GM13976 (cell line): ENCODE results near the gene SCN9A.

Experiments
- DNase-seq: peaks from one replicate; pipeline ENCODE4 v3.0.0; 2012; ENCODE audit warnings: low spot score
- in situ Hi-C: fragments of 300-500 bp; cut with MboI; formaldehyde crosslinking; loops from one replicate; pipeline ENCODE4 v1.12.0; 2022; ENCODE audit warnings: low sequenced_read_pairs, mixed read lengths, inconsistent platforms; ENCODE audit not compliant: unreplicated experiment
- TF ChIP-seq, protein P1 (sequence below): IDR thresholded peaks from 2 replicates; pipeline ENCODE4 v1.5.1; 2012; ENCODE audit warnings: borderline replicate concordance, mild to moderate bottlenecking; ENCODE audit not compliant: insufficient read depth; ENCODE audit errors: extremely low read depth, missing control alignments, control extremely low read depth

SCN9A gene

DNA sequence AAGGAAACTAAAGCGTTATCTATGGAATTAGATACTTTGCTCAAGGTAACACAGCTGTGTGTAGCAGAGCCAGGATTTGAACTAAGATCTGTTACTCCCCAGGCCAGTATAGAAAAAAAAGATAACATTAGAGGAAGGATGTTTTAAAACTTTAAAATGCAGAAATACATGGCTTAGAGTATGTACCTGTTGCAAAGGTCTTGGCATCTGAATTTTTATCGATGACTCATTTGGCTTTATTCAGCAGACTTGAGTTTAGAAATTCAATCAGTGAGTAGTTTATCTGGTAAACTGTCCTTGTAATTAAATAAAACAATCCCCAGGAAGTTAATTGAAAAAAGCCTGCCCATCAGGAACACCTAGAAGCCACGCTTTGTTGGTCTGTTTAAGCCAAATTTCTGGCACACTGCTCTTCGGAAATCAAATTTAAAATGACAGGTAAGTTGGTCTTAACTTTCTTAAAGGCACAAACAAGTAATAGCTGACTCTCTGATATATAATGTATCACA lies 36.9 kb downstream of the SCN9A start:
- in situ Hi-C loops: no loop called here
- no peak for DNase-seq
- TF ChIP-seq, protein P1, sequence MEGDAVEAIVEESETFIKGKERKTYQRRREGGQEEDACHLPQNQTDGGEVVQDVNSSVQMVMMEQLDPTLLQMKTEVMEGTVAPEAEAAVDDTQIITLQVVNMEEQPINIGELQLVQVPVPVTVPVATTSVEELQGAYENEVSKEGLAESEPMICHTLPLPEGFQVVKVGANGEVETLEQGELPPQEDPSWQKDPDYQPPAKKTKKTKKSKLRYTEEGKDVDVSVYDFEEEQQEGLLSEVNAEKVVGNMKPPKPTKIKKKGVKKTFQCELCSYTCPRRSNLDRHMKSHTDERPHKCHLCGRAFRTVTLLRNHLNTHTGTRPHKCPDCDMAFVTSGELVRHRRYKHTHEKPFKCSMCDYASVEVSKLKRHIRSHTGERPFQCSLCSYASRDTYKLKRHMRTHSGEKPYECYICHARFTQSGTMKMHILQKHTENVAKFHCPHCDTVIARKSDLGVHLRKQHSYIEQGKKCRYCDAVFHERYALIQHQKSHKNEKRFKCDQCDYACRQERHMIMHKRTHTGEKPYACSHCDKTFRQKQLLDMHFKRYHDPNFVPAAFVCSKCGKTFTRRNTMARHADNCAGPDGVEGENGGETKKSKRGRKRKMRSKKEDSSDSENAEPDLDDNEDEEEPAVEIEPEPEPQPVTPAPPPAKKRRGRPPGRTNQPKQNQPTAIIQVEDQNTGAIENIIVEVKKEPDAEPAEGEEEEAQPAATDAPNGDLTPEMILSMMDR: no peak

DNA sequence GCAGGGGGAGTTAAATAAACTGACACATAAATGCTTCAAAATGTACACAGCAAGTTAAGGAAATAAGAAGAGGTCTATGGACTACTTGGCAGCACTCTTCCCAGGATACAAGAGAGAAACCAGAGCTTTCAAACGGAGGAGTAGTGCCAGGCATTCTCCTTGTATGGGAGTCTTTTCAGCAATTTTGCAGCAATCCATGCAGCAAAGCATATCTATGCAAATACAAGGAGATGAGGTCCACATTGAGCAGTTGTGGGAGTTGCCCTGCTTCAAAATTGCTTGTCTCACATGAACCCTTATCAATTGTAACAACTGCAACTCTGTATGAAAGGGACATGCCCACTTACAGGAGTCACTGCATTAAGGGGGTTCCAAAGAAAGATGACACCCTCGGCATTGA lies 37.8 kb downstream of the SCN9A start:
- in situ Hi-C loops: no loop called here

DNA sequence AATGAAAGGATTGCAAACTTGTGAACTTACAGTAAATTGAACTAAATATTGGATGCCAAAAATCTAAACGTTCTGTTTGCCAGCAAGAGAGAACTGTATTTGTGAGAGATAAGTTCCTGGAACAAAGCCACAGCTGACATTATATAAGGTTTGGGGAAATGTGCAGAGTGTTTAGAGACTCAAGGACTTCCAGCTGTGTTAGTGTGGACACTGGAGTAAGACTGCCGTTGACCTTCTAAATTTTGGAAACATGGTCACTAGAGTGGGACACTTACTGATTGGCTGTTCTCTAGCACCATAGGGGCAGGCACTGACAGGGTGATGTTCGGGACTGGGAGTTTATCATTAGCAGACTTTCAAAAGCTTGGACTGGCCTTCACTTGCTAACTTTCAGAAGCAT lies 40.5 kb downstream of the SCN9A start:
- TF ChIP-seq, protein P1: no peak
- no peak for DNase-seq

More for the DNA sequence above, 37.8 kb downstream of the SCN9A start:
- DNase-seq: no peak
- TF ChIP-seq, protein P1: no peak

DNA sequence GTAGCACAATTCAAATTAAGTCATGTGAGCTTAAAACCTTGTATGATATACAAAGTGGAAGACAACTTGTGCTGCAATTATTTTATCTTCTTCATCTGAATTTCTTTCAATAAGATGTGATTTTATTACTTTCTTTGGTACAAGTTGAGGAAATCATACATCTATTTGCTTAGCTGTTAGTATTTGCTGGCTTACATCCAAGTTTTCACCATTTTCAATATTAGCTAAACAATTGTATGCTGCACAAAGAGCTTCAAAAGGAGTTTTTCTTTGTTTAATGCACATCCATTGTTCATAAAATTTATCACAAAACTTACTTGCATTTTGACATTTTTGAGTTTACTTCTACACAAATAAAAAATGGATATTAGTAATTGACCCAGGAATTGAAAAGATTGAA lies 40.9 kb downstream of the SCN9A start:
- TF ChIP-seq, protein P1: no peak

More for the DNA sequence above, 40.5 kb downstream of the SCN9A start:
- in situ Hi-C loops: no loop called here

DNA sequence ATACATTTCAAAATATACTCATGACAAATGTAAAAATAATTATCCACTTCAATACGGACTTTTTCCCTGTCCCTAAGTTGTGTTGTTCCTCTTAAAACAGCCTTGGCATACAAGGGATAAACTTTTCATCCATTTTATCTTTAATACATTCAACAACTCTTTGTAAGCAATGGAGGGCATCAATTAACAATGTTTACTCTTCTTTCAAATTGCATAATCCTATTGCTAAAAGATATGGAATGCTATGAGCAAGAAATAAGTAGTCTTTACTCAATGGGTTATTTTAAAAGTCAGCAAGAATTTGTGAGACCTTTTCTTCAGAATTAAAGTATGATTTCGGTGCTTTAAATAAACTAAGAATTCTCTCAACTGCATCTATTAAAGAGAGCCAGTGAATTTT lies 41.9 kb downstream of the SCN9A start:
- in situ Hi-C loops: no loop called here
- no peak for DNase-seq
- TF ChIP-seq, protein P1: no peak

More for the DNA sequence above, 40.9 kb downstream of the SCN9A start:
- in situ Hi-C loops: no loop called here
- no peak for DNase-seq

DNA sequence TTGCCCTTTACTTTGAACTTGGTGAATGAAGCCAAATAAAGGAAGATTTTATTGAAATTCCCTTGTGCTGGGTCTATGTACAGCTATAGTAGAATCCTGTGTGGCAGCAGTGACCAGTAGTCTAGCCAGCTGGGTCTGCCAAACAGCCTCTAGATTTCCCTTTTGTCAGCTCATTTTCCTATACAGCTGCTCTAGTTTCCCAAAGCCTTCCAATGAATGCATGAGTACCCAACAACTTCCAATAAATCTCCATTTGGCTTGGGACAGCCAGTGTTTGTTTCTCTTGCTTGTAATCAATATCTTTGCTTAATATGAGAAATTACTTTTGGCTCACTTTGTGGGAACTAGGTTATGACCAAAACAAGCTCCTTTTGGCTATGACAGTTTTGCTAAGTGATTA lies 43.6 kb downstream of the SCN9A start:
- TF ChIP-seq, protein P1: no peak
- no peak for DNase-seq

DNA sequence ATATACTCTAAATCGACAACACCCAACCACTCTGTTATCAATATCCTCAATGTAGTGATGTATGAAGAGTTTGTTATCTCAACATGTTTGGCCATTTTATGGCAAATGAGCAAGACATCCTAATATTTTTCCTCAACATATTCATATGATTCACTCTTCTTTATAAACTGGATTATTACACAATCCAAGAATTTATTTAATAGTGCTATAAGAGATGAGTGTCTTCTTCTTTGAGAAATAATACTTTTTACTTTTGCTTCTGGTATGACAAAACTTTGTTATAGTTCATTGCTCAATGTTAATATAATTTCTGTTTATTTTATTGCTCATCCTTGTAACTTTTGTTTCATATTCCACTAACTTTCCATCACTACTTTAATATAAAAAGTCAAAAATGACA lies 44.3 kb downstream of the SCN9A start:
- no peak for DNase-seq
- in situ Hi-C loops: no loop called here

More for the DNA sequence above, 43.6 kb downstream of the SCN9A start:
- in situ Hi-C loops: no loop called here

More for the DNA sequence above, 44.3 kb downstream of the SCN9A start:
- TF ChIP-seq, protein P1: no peak
